HEK293 (cell line): ENCODE results near the gene CDCA8.

Source experiments
- SALL2 ChIP-seq: fragments of 450-650 bp; formaldehyde crosslinking; IDR thresholded peaks from 2 replicates; pipeline ENCODE4 v1.5.0; 2017; ENCODE audit warnings: missing biosample characterization, mild to moderate bottlenecking, missing genetic modification characterization, borderline replicate concordance
- TCF7L2 ChIP-seq: IDR thresholded peaks from 2 replicates; pipeline ENCODE4 v1.6.1; 2011; ENCODE audit warnings: low read depth, mild to moderate bottlenecking, inconsistent platforms, low read length, moderate library complexity, borderline replicate concordance
- ZBTB8A ChIP-seq: fragments of 450-650 bp; formaldehyde crosslinking; IDR thresholded peaks from 2 replicates; pipeline ENCODE4 v1.5.1; 2016; ENCODE audit warnings: missing biosample characterization, missing genetic modification characterization
- ZNF239 ChIP-seq: fragments of 450-650 bp; formaldehyde crosslinking; IDR thresholded peaks from 2 replicates; pipeline ENCODE4 v1.5.1; 2016; ENCODE audit warnings: missing biosample characterization, missing genetic modification characterization
- ZNF521 ChIP-seq: fragments of 450-650 bp; formaldehyde crosslinking; IDR thresholded peaks from 2 replicates; pipeline ENCODE4 v1.5.1; 2017; ENCODE audit warnings: missing biosample characterization, mild to moderate bottlenecking, missing genetic modification characterization
- ZNF777 ChIP-seq: fragments of 450-650 bp; formaldehyde crosslinking; IDR thresholded peaks from 2 replicates; pipeline ENCODE4 v1.5.1; 2017; ENCODE audit warnings: missing biosample characterization, missing genetic modification characterization, borderline replicate concordance
- TF ChIP-seq, protein P1 (sequence below): fragments of 450-650 bp; formaldehyde crosslinking; IDR thresholded peaks from 2 replicates; pipeline ENCODE4 v1.5.1; 2016; ENCODE audit warnings: missing biosample characterization, missing genetic modification characterization
- TF ChIP-seq, protein P2 (sequence below): fragments of 450-650 bp; formaldehyde crosslinking; IDR thresholded peaks from 2 replicates; pipeline ENCODE4 v1.5.1; 2016; ENCODE audit warnings: missing biosample characterization, missing genetic modification characterization
- TF ChIP-seq, protein P3 (sequence below): fragments of 450-650 bp; formaldehyde crosslinking; IDR thresholded peaks from 2 replicates; pipeline ENCODE4 v1.5.1; 2016; ENCODE audit warnings: missing biosample characterization, missing genetic modification characterization

DNA sequence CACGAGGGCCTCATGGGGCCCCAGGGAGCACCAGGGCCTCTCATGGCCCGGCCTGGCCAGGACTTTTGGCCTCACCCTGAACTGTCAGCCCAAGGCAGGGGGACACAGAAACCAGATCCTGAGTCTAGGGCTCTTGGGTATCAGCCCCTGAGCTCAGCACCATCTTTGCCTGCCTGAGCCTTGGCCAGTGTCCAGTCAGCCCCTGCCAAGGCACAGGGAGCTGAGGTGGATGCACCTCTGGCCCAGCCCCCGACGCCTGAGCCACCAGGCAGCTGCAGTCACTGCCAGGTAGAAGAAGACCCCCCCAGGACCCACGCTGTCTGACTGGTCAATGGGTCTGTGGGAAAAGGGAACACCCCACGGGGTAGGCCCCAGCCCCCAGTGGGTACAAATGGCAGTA is 25.3 kb downstream of the CDCA8 start:
- TF ChIP-seq, protein P1, sequence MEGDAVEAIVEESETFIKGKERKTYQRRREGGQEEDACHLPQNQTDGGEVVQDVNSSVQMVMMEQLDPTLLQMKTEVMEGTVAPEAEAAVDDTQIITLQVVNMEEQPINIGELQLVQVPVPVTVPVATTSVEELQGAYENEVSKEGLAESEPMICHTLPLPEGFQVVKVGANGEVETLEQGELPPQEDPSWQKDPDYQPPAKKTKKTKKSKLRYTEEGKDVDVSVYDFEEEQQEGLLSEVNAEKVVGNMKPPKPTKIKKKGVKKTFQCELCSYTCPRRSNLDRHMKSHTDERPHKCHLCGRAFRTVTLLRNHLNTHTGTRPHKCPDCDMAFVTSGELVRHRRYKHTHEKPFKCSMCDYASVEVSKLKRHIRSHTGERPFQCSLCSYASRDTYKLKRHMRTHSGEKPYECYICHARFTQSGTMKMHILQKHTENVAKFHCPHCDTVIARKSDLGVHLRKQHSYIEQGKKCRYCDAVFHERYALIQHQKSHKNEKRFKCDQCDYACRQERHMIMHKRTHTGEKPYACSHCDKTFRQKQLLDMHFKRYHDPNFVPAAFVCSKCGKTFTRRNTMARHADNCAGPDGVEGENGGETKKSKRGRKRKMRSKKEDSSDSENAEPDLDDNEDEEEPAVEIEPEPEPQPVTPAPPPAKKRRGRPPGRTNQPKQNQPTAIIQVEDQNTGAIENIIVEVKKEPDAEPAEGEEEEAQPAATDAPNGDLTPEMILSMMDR = no peak
- no peak for TF ChIP-seq ZBTB8A
- no peak for TF ChIP-seq ZNF521 (tag by site-specific recombination)
- TF ChIP-seq ZNF239 = no peak
- TF ChIP-seq, protein P2, sequence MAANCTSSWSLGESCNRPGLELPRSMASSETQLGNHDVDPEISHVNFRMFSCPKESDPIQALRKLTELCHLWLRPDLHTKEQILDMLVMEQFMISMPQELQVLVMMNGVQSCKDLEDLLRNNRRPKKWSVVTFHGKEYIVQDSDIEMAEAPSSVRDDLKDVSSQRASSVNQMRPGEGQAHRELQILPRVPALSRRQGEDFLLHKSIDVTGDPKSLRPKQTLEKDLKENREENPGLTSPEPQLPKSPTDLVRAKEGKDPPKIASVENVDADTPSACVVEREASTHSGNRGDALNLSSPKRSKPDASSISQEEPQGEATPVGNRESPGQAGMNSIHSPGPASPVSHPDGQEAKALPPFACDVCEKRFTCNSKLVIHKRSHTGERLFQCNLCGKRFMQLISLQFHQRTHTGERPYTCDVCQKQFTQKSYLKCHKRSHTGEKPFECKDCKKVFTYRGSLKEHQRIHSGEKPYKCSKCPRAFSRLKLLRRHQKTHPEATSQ = no peak
- TF ChIP-seq, protein P3, sequence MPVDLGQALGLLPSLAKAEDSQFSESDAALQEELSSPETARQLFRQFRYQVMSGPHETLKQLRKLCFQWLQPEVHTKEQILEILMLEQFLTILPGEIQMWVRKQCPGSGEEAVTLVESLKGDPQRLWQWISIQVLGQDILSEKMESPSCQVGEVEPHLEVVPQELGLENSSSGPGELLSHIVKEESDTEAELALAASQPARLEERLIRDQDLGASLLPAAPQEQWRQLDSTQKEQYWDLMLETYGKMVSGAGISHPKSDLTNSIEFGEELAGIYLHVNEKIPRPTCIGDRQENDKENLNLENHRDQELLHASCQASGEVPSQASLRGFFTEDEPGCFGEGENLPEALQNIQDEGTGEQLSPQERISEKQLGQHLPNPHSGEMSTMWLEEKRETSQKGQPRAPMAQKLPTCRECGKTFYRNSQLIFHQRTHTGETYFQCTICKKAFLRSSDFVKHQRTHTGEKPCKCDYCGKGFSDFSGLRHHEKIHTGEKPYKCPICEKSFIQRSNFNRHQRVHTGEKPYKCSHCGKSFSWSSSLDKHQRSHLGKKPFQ (tag by site-specific recombination) = no peak
- TF ChIP-seq SALL2 (tag by site-specific recombination) = no peak
- TF ChIP-seq ZNF777 (tag by site-specific recombination) = no peak
- no peak for TF ChIP-seq TCF7L2
